Naive B cell (primary cell): ENCODE data around the gene TRAM1L1. TPM values are rescaled to one million over a fixed set of nuclear protein-coding genes. Genes with fewer than 3 reads are reported as not detected.

ENCODE experiments used
- ATAC-seq, 2 donors: fragments of 150-1000 bp; cut with Tn5 transposase; 2 replicates each; pipeline ENCODE4 v1.10.0; 2021; ENCODE audit warnings: low read depth in 2 of 2, mild to moderate bottlenecking in 2 of 2, moderate library complexity in 2 of 2
- DNase-seq: peaks from one replicate; pipeline ENCODE4 v3.0.0; 2022
- H3K27ac Mint-ChIP-seq, 6 donors: one replicate each; pipeline ENCODE4 v1.8.0; 2020 to 2022; ENCODE audit warnings: mild to moderate bottlenecking in 6 of 6, mixed read lengths in 6 of 6, moderate library complexity in 5 of 6, inconsistent platforms in 2 of 6
- H3K27me3 Mint-ChIP-seq, 3 donors: one replicate each; pipeline ENCODE4 v1.8.0; 2021 to 2022; ENCODE audit warnings: mixed read lengths in 3 of 3, mild to moderate bottlenecking in 1 of 3
- H3K36me3 Mint-ChIP-seq, 2 donors: one replicate each; pipeline ENCODE4 v1.8.0; 2020 to 2022; ENCODE audit warnings: mixed read lengths in 2 of 2, inconsistent platforms in 1 of 2, mild to moderate bottlenecking in 1 of 2
- H3K4me1 Mint-ChIP-seq, 3 donors: one replicate each; pipeline ENCODE4 v1.8.0; 2020 to 2022; ENCODE audit warnings: mixed read lengths in 3 of 3, inconsistent platforms in 1 of 3, mild to moderate bottlenecking in 1 of 3, moderate library complexity in 1 of 3
- H3K4me3 Mint-ChIP-seq, 8 donors: one replicate each; pipeline ENCODE4 v1.8.0; 2020 to 2022; ENCODE audit warnings: mild to moderate bottlenecking in 8 of 8, mixed read lengths in 8 of 8, moderate library complexity in 8 of 8, inconsistent platforms in 2 of 8
- H3K9me3 Mint-ChIP-seq, 7 donors: one replicate each; pipeline ENCODE4 v1.8.0; 2020 to 2022; ENCODE audit warnings: mixed read lengths in 7 of 7, mild to moderate bottlenecking in 5 of 7, inconsistent platforms in 2 of 7, moderate library complexity in 1 of 7
- polyA plus RNA-seq, 6 donors: library from polyadenylated mRNA; unstranded; fragments of 300-500 nt; fragmentation: Illumina TruSeq; gene quantifications; one replicate each; pipeline ENCODE4 v1.2.3, GENCODE V29; 2021; ENCODE audit warnings: low read depth in 6 of 6

TRAM1L1 gene
- not detected for polyA plus RNA-seq

- Mint-ChIP-seq H3K36me3 (no peaks in the 10 kb centered on the region), H3K4me3 (peak within 1 kb of the TSS in 1 of 8 donors; percentile 74), H3K9me3 (peaks cover 0 to 16% (median 4%) of the 10 kb centered on the region in 7 donors), H3K4me1 (no peaks in the 10 kb centered on the region), H3K27ac (no peak within 1 kb of the TSS), H3K27me3 (peaks cover 8 to 21% (median 8%) of the 10 kb centered on the region in 3 donors)
- ATAC-seq (no peak), DNase-seq (no peak)
These were observed at the start of gene TRAM1L1 for GRCh38 chr4:117084866-117085701. Gene TRAM1L1, minus strand, starts transcription at chr4:117085576. Its CDS starts 183 bp downstream, at chr4:117085393.

GRCh38 chr4:117134386-117134785 is 49.0 kb upstream of the TRAM1L1 start:
- Mint-ChIP-seq H3K36me3 (no peaks in the 10 kb centered on the region), H3K4me1 (no peaks in the 10 kb centered on the region), H3K27ac (no peak overlapping the region), H3K27me3 (no peaks in the 10 kb centered on the region), H3K9me3 (peaks cover 3 to 34% (median 6%) of the 10 kb centered on the region in 7 donors), H3K4me3 (no peak overlapping the region)
- DNase-seq (no peak), ATAC-seq (no peak)

GRCh38 chr4:117096886-117097285 is 11.5 kb upstream of the TRAM1L1 start:
- Mint-ChIP-seq H3K9me3 (peaks cover 0 to 5% (median 0%) of the 10 kb centered on the region in 7 donors), H3K36me3 (no peaks in the 10 kb centered on the region), H3K4me1 (no peaks in the 10 kb centered on the region), H3K27me3 (no peaks in the 10 kb centered on the region), H3K27ac (no peak overlapping the region), H3K4me3 (no peak overlapping the region)
- no peak for ATAC-seq
- no peak for DNase-seq

GRCh38 chr4:117096462-117096861 is 11.1 kb upstream of the TRAM1L1 start:
- no peaks in the 10 kb centered on the region for H3K27me3 Mint-ChIP-seq
- no peaks in the 10 kb centered on the region for H3K4me1 Mint-ChIP-seq
- no peak overlapping the region for H3K4me3 Mint-ChIP-seq
- DNase-seq (no peak), ATAC-seq (no peak)
- H3K36me3 Mint-ChIP-seq, result no peaks in the 10 kb centered on the region
- H3K27ac Mint-ChIP-seq, result no peak overlapping the region
- peaks cover 0 to 4% (median 0%) of the 10 kb centered on the region in 7 donors for H3K9me3 Mint-ChIP-seq

GRCh38 chr4:117093571-117093970 is 8.2 kb upstream of the TRAM1L1 start:
- Mint-ChIP-seq H3K36me3 (no peaks in the 10 kb centered on the region), H3K4me1 (no peaks in the 10 kb centered on the region), H3K27ac (no peak overlapping the region), H3K4me3 (no peak overlapping the region), H3K9me3 (no peaks in the 10 kb centered on the region), H3K27me3 (no peaks in the 10 kb centered on the region)
- ATAC-seq, result no peak
- DNase-seq, result no peak

- no peak for DNase-seq
- Mint-ChIP-seq H3K27me3 (no peaks in the 10 kb centered on the region), H3K4me1 (no peaks in the 10 kb centered on the region), H3K36me3 (no peaks in the 10 kb centered on the region), H3K27ac (peak overlapping the region in 1 of 6 donors; percentile 23), H3K4me3 (no peak overlapping the region), H3K9me3 (peaks cover 0 to 6% (median 0%) of the 10 kb centered on the region in 7 donors)
- ATAC-seq, result no peak
These were observed 7.6 kb downstream of the TRAM1L1 start for GRCh38 chr4:117077760-117078159.

- Mint-ChIP-seq H3K36me3 (no peaks in the 10 kb centered on the region), H3K27ac (no peak overlapping the region), H3K9me3 (peaks cover 0 to 5% (median 0%) of the 10 kb centered on the region in 7 donors), H3K4me3 (no peak overlapping the region), H3K27me3 (no peaks in the 10 kb centered on the region), H3K4me1 (no peaks in the 10 kb centered on the region)
- ATAC-seq (no peak), DNase-seq (no peak)
These were observed 17.3 kb downstream of the TRAM1L1 start for GRCh38 chr4:117068120-117068519.

GRCh38 chr4:117063961-117064696 is 21.2 kb downstream of the TRAM1L1 start:
- Mint-ChIP-seq H3K4me1 (no peaks in the 10 kb centered on the region), H3K27ac (no peak overlapping the region), H3K9me3 (peaks cover 0 to 6% (median 2%) of the 10 kb centered on the region in 7 donors), H3K4me3 (no peak overlapping the region), H3K27me3 (no peaks in the 10 kb centered on the region), H3K36me3 (no peaks in the 10 kb centered on the region)
- no peak for DNase-seq
- ATAC-seq, result no peak

- Mint-ChIP-seq H3K9me3 (peaks cover 4 to 13% (median 7%) of the 10 kb centered on the region in 7 donors), H3K27me3 (no peaks in the 10 kb centered on the region), H3K4me1 (no peaks in the 10 kb centered on the region), H3K4me3 (no peak overlapping the region), H3K27ac (no peak overlapping the region), H3K36me3 (no peaks in the 10 kb centered on the region)
- no peak for ATAC-seq
- DNase-seq, result no peak
These were observed 42.4 kb downstream of the TRAM1L1 start for GRCh38 chr4:117042962-117043361.
